Activated T-helper 1 cell treated with anti-CD3 and anti-CD28 coated beads, Interleukin-12 subunit alpha, Interleukin-12 subunit beta, Interleukin-2, Interleukin-4 antibody, amounts not matched to agents 30 ng/mL and 10 ng/mL and 1 ng/mL, durations not matched to agents 14 hours and 24 hours and 36 hours (primary cell): ENCODE measurements around the gene HOTAIR. TPM values are rescaled to one million over a fixed set of nuclear protein-coding genes. Genes with fewer than 3 reads are reported as not detected.

Experiments
- DNase-seq: peaks from one replicate; pipeline ENCODE4 v3.0.0; 2021; ENCODE audit warnings: low spot score
- H3K27ac Mint-ChIP-seq: one replicate; pipeline ENCODE4 v1.8.0; 2021; ENCODE audit warnings: mild to moderate bottlenecking, mixed read lengths
- H3K27me3 Mint-ChIP-seq: one replicate; pipeline ENCODE4 v1.8.0; 2022; ENCODE audit warnings: mild to moderate bottlenecking, moderate library complexity, mixed read lengths; ENCODE audit not compliant: insufficient read depth
- H3K36me3 Mint-ChIP-seq: one replicate; pipeline ENCODE4 v1.8.0; 2021; ENCODE audit warnings: low read depth, mixed read lengths
- H3K4me1 Mint-ChIP-seq: one replicate; pipeline ENCODE4 v1.8.0; 2021; ENCODE audit warnings: low read depth, mixed read lengths
- H3K4me3 Mint-ChIP-seq: one replicate; pipeline ENCODE4 v1.8.0; 2021; ENCODE audit warnings: mild to moderate bottlenecking, moderate library complexity, mixed read lengths
- H3K9me3 Mint-ChIP-seq: one replicate; pipeline ENCODE4 v1.8.0; 2021; ENCODE audit warnings: mixed read lengths
- intact Hi-C: fragments of 100-400 bp; cut with micrococcal nuclease; formaldehyde crosslinking; loops from one replicate; pipeline ENCODE4 v1.15.1; 2024
- total RNA-seq: library from RNA; stranded (reverse); gene quantifications from 2 replicates; pipeline ENCODE4 v1.2.3, GENCODE V29; 2022

HOTAIR gene
- total RNA-seq, 1 donor from 2014 or later: not detected

DNA sequence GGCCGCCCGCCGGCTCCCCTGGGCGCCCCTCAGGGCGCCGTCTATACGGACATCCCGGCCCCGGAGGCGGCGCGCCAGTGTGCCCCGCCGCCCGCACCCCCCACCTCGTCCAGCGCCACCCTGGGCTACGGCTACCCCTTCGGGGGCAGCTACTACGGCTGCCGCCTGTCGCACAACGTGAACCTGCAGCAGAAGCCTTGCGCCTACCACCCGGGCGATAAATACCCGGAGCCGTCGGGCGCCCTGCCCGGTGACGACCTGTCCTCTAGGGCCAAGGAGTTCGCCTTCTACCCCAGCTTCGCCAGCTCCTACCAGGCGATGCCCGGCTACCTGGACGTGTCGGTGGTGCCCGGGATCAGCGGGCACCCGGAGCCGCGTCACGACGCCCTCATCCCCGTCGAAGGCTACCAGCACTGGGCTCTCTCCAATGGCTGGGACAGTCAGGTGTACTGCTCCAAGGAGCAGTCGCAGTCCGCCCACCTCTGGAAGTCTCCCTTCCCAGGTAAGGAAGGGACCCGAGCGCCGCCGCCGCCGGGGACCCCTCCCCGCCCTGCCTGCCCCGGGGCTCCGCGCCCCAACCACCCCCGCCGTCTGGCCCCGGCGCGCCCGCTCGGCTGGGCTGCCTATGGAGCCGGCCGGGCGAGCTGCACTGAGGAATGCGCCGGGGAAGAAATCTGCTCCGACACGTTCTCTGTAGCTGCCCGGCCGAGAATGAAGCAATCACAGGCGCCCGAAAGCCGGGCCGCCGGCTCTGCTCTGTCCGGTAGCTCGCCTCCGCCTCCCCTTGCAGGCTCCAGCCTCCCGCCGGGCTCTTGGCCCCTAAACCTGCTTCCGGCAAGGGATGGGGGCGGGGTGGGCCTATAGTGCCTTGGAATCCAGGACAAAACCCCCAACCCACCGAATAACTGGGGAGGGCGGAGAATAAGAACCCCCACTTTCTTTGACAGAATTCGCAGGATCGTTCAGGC is 35.3 kb downstream of the HOTAIR start:
- Mint-ChIP-seq H3K36me3 (no peaks in the 10 kb centered on the region), H3K27ac (peak overlapping the region; percentile 31), H3K4me3 (no peak overlapping the region), H3K4me1 (no peaks in the 10 kb centered on the region), H3K27me3 (peaks cover 79% of the 10 kb centered on the region), H3K9me3 (no peaks in the 10 kb centered on the region)
- intact Hi-C loops: loop anchor here (10.0 kb wide), 2 partner anchors 45 to 245 kb away; partner anchors contain the start of gene HOXC10
- DNase-seq: no peak

DNA sequence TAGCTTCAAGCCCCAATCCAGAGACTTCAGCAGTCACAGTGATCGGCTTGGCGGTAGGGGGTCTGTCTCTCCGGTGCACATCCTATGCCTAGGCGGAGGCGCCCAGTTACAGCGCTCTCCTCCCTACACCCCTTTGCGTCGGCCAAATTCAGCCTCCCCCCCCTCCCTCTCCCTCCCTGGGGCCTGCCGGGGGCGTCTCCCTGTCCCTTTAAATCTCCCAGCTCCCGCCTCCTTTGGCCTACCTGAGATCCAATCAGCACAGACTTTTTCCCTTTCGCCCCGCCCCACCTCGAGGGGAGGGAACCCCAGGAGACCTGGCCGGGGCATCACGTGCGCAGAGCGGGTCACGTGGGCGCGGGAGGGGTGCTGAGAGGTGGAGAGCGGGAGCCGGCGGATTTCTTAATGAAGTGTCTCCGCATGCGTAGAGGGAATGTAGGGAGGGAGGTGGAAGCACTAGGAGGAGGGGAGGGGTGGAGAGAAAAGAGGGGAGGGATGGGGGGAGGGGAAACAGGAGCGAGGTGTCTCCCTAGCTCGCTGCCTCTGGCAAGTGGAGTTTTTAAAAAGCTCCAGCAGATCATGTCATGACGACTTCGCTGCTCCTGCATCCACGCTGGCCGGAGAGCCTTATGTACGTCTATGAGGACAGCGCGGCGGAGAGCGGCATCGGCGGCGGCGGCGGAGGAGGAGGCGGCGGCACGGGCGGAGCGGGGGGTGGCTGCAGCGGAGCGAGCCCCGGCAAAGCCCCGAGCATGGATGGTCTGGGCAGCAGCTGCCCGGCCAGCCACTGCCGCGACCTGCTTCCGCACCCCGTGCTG is 36.2 kb downstream of the HOTAIR start, which contains the start of gene HOXC13:
Gene HOXC13, plus strand, starts transcription at position 506 of the 815 bp plus-strand sequence. Its CDS starts 76 bp downstream, at position 582.
- H3K4me3 Mint-ChIP-seq: no peak within 1 kb of the TSS

DNA sequence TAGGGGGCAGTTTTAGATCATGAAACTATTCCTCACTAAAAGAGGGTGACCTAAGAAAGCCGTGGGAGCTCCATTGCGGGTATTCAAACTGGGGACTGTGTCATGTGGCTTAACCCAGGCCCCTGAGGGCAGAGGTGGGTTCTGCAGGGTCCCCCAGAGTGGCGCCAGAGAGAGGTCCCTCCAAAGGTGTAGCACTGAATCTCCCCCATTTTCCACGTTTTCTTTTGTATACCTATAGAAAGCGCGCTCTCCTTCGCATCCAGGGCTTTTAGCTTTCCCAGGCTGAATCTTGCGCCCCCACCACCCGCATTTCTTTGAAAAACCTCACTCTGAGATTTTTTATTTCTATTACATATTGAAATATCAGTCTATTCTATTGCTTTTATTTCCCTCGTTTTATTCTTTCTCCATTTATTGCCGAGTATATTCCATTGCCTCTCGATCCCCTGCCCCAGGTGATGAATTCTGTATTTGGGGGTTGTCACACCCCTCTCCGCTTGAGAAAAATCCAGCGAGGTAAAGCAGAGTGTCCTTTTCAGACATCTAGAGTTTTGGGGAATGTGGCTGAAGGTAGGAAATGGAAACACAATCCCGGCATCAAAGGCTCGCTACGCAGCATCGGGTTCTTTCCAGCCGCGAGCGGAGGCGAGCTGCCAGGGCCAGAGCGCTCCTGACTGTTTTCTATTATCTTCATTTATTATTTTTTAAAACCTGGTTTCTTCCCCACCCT is 37.0 kb downstream of the HOTAIR start:
- Mint-ChIP-seq H3K27ac (no peak overlapping the region), H3K9me3 (no peaks in the 10 kb centered on the region), H3K36me3 (no peaks in the 10 kb centered on the region), H3K4me3 (no peak overlapping the region), H3K4me1 (no peaks in the 10 kb centered on the region), H3K27me3 (peaks cover 80% of the 10 kb centered on the region)
- intact Hi-C loops: loop anchor here (2.0 to 10.0 kb wide), 2 partner anchors 15 to 47 kb away; partner anchors contain the start of gene HOXC10
- no peak for DNase-seq

More for the DNA sequence above, 36.2 kb downstream of the HOTAIR start, which contains the start of gene HOXC13:
- peaks cover 79% of the 10 kb centered on the region for H3K27me3 Mint-ChIP-seq
- H3K9me3 Mint-ChIP-seq: no peaks in the 10 kb centered on the region
- intact Hi-C loops: loop anchor here (10.0 kb wide), 1 partner anchor 46 kb away; the partner anchor contains the start of gene HOXC10
- no peaks in the 10 kb centered on the region for H3K4me1 Mint-ChIP-seq
- no peaks in the 10 kb centered on the region for H3K36me3 Mint-ChIP-seq
- H3K27ac Mint-ChIP-seq: peak within 1 kb of the TSS; percentile 31
- DNase-seq: no peak

DNA sequence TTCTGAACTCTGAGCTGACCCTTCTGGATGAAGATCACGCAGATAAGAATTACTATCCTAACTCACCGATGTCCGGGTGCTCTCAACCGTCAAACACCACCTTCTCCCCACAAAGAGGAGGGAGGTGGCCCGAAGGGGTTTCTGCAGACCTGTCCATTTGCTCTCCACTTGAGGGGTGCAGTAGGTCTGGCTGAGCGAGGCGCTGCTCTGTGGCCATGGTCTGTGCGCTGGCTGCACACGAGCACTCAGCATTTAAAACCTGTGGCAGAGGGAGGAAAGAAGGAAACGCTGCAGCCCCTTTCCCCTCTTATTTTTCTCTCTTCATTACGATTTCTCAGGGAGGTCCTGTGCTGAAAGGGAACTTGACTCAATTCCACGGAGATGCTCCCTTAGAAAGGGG is 37.7 kb downstream of the HOTAIR start:
- Mint-ChIP-seq H3K4me1 (no peaks in the 10 kb centered on the region), H3K4me3 (no peak overlapping the region), H3K27me3 (peaks cover 86% of the 10 kb centered on the region), H3K27ac (peak overlapping the region; percentile 20), H3K36me3 (no peaks in the 10 kb centered on the region), H3K9me3 (no peaks in the 10 kb centered on the region)
- intact Hi-C loops: loop anchor here (2.0 to 10.0 kb wide), 2 partner anchors 16 to 48 kb away; partner anchors contain the start of gene HOXC10
- no peak for DNase-seq

DNA sequence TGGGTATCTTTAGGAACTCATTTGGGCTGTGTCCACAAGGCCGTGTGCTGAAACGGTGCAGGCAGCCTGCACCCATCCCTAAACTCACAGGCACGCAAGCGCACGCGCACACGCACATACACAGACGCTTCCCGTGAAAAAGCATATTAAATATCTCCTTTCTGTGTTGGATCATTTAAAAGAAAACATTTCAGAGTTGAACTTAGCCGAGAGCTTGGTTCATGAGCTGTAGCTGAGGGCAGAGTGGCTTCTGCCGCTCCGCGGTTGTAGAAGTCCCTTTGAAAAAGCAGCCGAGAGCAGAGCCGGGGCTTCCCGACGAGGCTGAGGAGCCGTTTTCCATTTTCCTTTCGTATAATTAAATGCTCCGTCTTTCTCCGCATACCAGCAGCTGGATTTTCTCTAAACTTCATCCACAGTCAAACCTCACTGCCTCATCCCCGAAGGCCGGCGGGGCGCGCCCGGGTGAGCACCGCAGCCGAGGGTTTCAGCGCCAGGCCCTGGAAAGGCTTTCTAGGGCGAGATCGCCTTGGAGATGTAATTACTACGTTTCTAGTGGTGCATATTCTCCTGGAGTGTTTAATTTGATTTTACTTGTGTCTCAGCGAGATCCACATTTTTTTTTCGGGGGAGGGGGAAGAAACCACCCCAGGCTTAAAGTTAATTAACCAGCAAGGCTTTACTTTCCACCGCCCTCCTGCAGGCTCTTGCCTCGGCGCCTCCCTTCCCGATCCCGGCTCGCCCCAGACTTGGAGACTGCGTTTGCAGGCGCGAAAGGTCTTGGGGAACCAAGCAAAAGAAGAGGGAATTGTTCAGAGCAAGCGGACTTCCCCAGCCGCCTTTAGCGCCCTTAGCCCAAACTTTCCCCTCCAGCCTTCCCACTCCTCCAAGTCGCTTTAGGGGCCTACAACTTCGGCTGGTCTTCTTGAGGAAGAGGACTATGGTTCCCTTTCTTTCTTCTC is 39.1 kb downstream of the HOTAIR start:
- H3K36me3 Mint-ChIP-seq: no peaks in the 10 kb centered on the region
- intact Hi-C loops: loop anchor here (2.0 to 10.0 kb wide), 2 partner anchors 17 to 49 kb away; partner anchors contain the start of gene HOXC10
- H3K4me1 Mint-ChIP-seq: no peaks in the 10 kb centered on the region
- DNase-seq: no peak
- no peak overlapping the region for H3K4me3 Mint-ChIP-seq
- peaks cover 84% of the 10 kb centered on the region for H3K27me3 Mint-ChIP-seq
- H3K9me3 Mint-ChIP-seq: no peaks in the 10 kb centered on the region
- peak overlapping the region; percentile 22 for H3K27ac Mint-ChIP-seq

DNA sequence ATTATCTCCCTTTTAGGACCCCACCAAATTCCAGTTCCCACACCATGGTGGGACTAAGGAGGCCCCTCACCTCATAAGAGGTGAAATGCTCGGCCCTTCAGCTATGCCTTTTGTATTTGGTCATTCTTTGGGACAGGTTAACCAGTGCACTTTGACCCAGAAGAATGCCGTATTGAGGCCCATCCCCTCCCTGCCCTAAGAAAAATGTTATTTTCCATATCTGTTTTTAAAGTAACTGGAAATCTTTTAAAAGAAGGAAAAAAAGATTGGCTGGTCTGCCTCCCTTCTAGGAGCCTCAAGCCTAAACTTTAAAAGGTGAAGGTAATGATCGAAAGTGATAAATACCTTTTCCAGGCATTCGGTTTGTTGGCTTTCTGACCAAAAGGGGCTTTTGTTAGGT is 41.8 kb downstream of the HOTAIR start:
- Mint-ChIP-seq H3K36me3 (no peaks in the 10 kb centered on the region), H3K27me3 (peaks cover 90% of the 10 kb centered on the region), H3K27ac (no peak overlapping the region), H3K4me3 (no peak overlapping the region), H3K4me1 (no peaks in the 10 kb centered on the region), H3K9me3 (no peaks in the 10 kb centered on the region)
- DNase-seq: no peak
- intact Hi-C loops: loop anchor here (10.0 kb wide), 1 partner anchor 52 kb away; the partner anchor contains the start of gene HOXC10

DNA sequence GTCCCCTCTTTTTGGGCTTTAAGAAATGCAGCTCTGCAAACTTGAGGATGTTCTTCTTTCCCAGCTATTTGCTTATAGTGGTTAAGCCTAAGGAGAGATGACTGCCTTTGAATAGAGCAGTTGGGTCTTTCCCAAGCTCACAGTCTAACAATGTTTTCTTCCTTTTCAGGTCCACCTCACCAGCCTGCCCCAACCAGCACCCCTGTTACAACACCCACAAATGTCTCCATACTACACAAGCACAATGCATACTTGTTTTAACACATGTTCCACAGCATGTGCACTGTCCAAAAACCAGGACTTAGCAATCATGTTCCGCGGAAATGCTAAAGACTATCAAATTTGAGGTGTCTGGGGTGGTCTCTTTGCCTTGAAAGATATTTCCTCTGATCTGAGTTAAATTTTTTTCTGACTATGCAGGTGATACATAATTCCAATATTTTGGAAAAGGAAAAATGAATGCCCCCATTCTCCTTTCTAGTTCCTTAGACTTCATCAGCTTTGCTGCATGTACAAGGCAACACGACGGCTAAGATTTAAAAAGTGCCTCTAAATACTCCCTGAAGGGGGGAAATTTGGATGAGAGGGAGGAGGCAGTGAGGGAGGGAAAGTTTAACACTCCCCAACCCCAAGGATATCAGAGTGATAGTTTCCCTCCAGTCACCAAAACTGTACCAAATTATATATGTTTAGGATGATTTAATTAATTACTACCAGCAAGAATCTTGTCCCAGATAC is 42.7 kb downstream of the HOTAIR start:
- Mint-ChIP-seq H3K4me3 (no peak overlapping the region), H3K27me3 (peaks cover 88% of the 10 kb centered on the region), H3K4me1 (no peaks in the 10 kb centered on the region), H3K27ac (no peak overlapping the region), H3K9me3 (no peaks in the 10 kb centered on the region), H3K36me3 (no peaks in the 10 kb centered on the region)
- intact Hi-C loops: loop anchor here (10.0 kb wide), 1 partner anchor 53 kb away; the partner anchor contains the start of gene HOXC10
- no peak for DNase-seq

DNA sequence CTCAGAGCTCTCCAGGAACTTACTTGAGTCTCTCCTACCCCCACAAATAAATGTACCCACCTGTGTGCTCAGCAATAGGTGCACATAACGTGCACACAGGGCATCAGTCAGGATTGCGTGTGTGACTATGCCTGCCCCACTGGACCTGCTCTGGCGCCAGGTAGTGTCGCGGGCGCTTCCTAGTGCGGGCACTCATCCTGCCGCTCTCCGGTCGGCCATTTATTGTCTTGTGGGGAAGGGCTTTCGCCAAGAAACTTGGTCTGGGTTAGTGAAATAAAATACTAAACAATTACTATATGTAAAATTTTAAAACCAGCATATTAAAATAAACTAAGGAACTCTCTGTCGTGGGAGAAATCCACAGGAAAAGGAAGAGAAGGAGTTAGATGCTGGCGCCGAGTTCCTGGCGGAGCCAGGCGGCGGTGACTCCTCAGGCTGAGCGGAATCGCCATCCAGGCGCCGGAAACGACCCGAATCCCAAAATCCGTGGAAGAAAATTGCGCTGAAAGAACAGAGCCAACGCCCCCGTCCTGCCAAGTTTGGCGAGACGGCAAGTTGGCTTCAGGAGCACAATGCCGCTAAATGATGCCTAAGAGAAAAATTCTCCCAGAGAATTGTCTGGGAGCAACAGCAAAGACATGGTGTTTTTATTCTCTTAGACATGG is 44.0 kb downstream of the HOTAIR start:
- H3K36me3 Mint-ChIP-seq: no peaks in the 10 kb centered on the region
- DNase-seq: no peak
- H3K9me3 Mint-ChIP-seq: no peaks in the 10 kb centered on the region
- intact Hi-C loops: loop anchor here (10.0 kb wide), 1 partner anchor 54 kb away; the partner anchor contains the start of gene HOXC10
- no peak overlapping the region for H3K4me3 Mint-ChIP-seq
- peaks cover 90% of the 10 kb centered on the region for H3K27me3 Mint-ChIP-seq
- no peak overlapping the region for H3K27ac Mint-ChIP-seq
- H3K4me1 Mint-ChIP-seq: no peaks in the 10 kb centered on the region

DNA sequence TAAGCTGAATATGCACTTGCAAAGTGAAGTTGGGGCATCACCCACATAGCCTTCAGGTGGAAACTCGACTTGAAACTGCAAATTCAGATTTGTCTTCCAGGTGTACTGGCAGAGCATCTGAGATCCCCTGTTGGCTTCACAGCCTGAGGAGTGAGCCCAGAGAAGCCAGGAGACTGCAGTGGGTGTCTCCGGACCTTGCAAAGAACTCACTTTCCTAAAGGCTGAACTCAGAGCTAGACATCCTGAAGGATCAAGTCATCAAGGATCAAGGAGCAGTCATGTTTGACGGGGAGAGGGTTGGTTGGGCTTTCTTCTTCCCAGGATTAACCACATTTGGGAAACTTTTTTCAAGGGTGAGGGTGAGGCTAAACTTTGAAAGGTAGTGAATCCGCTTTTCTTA is 45.2 kb downstream of the HOTAIR start:
- intact Hi-C loops: no loop called here
- peaks cover 91% of the 10 kb centered on the region for H3K27me3 Mint-ChIP-seq
- H3K4me1 Mint-ChIP-seq: no peaks in the 10 kb centered on the region

DNA sequence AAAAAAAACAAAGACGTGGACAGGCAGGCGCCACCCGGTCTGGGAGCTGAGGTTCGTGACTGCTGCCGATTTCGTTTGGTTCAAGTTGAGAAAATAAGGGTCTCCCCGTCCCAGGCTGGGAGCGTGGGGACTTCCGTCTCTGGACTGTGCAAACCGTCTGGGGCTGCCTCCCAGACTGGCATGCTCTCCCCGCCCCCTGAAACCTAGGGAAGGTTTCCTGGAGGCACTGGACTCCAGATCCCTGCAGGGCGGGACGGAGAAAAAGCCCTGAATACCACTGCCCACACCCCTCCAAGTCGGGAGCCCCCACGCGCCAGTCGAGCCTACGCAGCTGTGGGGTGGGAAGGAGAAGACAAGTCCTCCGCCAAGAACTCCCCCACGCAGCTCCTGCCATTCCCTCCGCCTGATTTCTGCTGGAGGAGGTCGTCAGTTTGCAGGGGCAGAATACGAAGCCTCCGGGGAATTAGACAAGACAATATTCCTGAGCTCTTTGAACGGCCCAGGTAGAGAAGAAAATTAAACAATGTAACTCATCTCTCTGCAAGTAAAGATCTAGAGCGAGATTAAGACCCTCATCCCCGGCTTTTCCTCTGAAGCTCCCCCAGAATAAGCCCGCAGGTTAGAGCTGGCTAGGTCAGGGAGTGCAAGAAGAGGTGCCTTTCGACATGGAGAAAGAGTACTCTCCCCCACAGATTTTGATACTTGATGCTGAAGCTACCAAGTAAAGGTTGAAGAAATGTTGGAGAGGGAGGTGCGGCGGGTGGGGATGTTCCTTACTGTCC is 46.5 kb downstream of the HOTAIR start:
- no peak overlapping the region for H3K4me3 Mint-ChIP-seq
- intact Hi-C loops: no loop called here
- no peaks in the 10 kb centered on the region for H3K36me3 Mint-ChIP-seq
- DNase-seq: no peak
- H3K27me3 Mint-ChIP-seq: peaks cover 91% of the 10 kb centered on the region
- H3K9me3 Mint-ChIP-seq: no peaks in the 10 kb centered on the region
- H3K27ac Mint-ChIP-seq: no peak overlapping the region
- no peaks in the 10 kb centered on the region for H3K4me1 Mint-ChIP-seq

More for the DNA sequence above, 45.2 kb downstream of the HOTAIR start:
- Mint-ChIP-seq H3K36me3 (no peaks in the 10 kb centered on the region), H3K4me3 (no peak overlapping the region), H3K9me3 (no peaks in the 10 kb centered on the region), H3K27ac (no peak overlapping the region)
- DNase-seq: no peak
